Gastroesophageal sphincter (tissue), 4 donors: Measurements from ENCODE around the gene C5orf46. TPM values are rescaled to one million over a fixed set of nuclear protein-coding genes. Genes with fewer than 3 reads are reported as not detected.
"Not testable (repeated sequence)": the region's sequence is repeated elsewhere in the genome, so short reads cannot be mapped to it uniquely, and the experiment has no call there.

Experiments
- ATAC-seq: fragments of 150-250 bp; one replicate; pipeline ENCODE4 v1.9.1; 2016; ENCODE audit warnings: mild to moderate bottlenecking, moderate library complexity
- H3K27ac ChIP-seq, 4 donors: fragments of 200-600 bp; sonication (generic) in 3 of 4; 1 replicate in 3 of 4; 2 replicates in 1 of 4; pipeline ENCODE4 v1.5.1; 2016 to 2019
- H3K27me3 ChIP-seq: fragments of 200-600 bp; sonication (generic); one replicate; pipeline ENCODE4 v1.5.1; 2019
- H3K36me3 ChIP-seq, 2 donors: fragments of 200-600 bp; sonication (generic); one replicate each; pipeline ENCODE4 v1.5.1; 2019; ENCODE audit warnings: control low read depth in 1 of 2
- H3K4me1 ChIP-seq, 3 donors: fragments of 200-600 bp; sonication (generic); 1 replicate in 2 of 3; 2 replicates in 1 of 3; pipeline ENCODE4 v1.5.1; 2016 to 2019; ENCODE audit warnings: control low read depth in 2 of 3
- H3K4me3 ChIP-seq, 2 donors: fragments of 200-600 bp; sonication (generic); one replicate each; pipeline ENCODE4 v1.5.1; 2019; ENCODE audit warnings: mild to moderate bottlenecking in 1 of 2, moderate library complexity in 1 of 2
- H3K9me3 ChIP-seq, 3 donors: fragments of 200-600 bp; sonication (generic); one replicate each; pipeline ENCODE4 v1.5.1; 2017 to 2019; ENCODE audit warnings: control low read depth in 2 of 3
- CTCF ChIP-seq, 4 experiments: fragments of 200-600 bp in 2 of 4; fragments of 450-650 bp in 2 of 4; sonication (generic) in 1 of 4; IDR thresholded peaks; one replicate each; pipeline ENCODE4 v1.5.1; 2017 to 2019; ENCODE audit warnings: antibody characterized with exemption in 4 of 4, mild to moderate bottlenecking in 2 of 4, moderate library complexity in 2 of 4
- EP300 ChIP-seq: sonication (generic); formaldehyde crosslinking; IDR thresholded peaks from one replicate; pipeline ENCODE4 v1.6.1; 2017; ENCODE audit warnings: antibody characterized with exemption, mild to moderate bottlenecking
- POLR2A ChIP-seq, 2 donors: fragments of 450-650 bp; IDR thresholded peaks; one replicate each; pipeline ENCODE4 v1.6.1; 2017; ENCODE audit warnings: antibody characterized with exemption in 2 of 2, mild to moderate bottlenecking in 2 of 2, moderate library complexity in 1 of 2
- POLR2AphosphoS5 ChIP-seq: sonication (generic); formaldehyde crosslinking; IDR thresholded peaks from one replicate; pipeline ENCODE4 v1.6.1; 2017; ENCODE audit warnings: antibody characterized with exemption
- WGBS, 2 donors: methylation state at CpG; one replicate each; pipeline ENCODE4 v1.1.5; 2018; ENCODE audit warnings: low coverage in 1 of 2; 5-methylcytosine and 5-hydroxymethylcytosine counted together
- total RNA-seq, 4 donors: library from RNA; depleted of rRNA; stranded (reverse); fragments of >200 nt; gene quantifications; one replicate each; pipeline ENCODE4 v1.1.0, GENCODE V29; 2016

The C5orf46 gene
- not detected for total RNA-seq

DNA sequence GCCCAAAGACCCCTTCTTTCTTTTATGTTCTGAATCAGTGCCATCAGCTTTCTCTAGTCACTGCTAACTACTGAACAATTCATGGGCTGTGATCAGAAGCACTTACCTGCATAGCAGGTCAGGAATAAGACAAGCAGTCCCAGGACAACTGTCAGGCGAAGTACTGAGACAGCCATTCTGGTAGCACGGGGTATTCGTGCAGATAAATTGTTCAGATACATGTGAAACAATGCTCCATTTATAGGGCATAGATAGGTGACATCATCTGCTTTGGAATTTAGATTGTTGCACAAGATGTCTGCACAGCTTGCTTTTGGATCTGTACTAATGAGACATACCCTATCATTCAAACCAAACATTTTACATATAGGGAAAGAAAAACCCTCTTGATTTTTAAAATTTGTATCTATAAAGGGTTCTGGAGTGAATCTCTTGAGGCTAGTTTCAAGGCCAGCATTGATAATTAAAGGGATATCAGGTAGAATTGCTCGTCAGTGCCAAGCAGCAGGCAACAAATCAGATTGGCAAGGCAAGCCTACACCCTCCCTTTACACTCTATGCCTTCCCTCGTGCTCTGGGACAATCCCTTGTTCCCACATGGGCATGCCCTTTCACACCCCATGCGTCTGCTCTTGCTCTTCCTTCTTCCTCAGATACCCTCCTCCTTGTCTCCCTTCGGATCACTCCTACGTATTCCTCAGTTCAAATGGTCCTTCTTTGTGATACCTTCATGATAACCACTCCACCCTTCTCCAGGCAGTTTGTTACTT lies at the start of gene C5orf46:
Gene C5orf46 (minus strand): TSS at position 213 of the 770 bp plus-strand sequence. CDS start 37 bp downstream, at position 176.
- TF ChIP-seq POLR2A (IDR thresholded peaks at IDR 0.05) (no peak), EP300 (no peak), POLR2AphosphoS5 (no peak), CTCF (IDR thresholded peaks at IDR 0.05) (no peak)
- 74 to 77% methylated on average over 4 to 7 of the region's 8 CpGs for WGBS, 2 donors
- H3K9me3 ChIP-seq, result no peaks in the 10 kb centered on the region
- no peak within 1 kb of the TSS for H3K4me3 ChIP-seq
- no peaks in the 10 kb centered on the region for H3K36me3 ChIP-seq
- ATAC-seq, result no peak
- no peak within 1 kb of the TSS for H3K27ac ChIP-seq
- no peaks in the 10 kb centered on the region for H3K4me1 ChIP-seq
- no peaks in the 10 kb centered on the region for H3K27me3 ChIP-seq

DNA sequence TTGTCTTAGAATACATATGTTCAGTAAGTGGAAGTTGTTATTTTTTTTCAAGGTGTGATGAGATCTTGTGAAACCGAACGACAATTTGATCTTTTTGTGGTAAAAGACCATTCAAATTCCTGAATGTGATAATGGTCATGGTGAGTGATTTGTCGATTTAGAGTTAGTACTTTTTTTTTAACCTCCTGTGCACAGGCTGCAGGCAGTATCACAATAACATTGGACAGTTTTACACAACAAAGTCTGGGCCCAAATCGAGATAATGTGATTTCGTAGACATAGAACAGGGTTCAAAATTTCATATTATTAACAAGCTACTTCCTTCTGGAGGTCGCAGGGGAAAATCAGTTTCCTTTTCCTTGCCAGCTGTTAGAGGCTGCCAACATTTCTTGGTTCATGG lies 48.6 kb upstream of the C5orf46 start:
- no peak overlapping the region for H3K27ac ChIP-seq
- H3K27me3 ChIP-seq, result no peaks in the 10 kb centered on the region
- no peaks in the 10 kb centered on the region for H3K9me3 ChIP-seq
- H3K4me3 ChIP-seq, result no peak overlapping the region
- ATAC-seq, result no peak
- no peaks in the 10 kb centered on the region for H3K36me3 ChIP-seq
- WGBS, 2 donors, result 48 to 49% methylated on average over 6 of the region's 6 CpGs
- no peaks in the 10 kb centered on the region for H3K4me1 ChIP-seq
- TF ChIP-seq POLR2A (IDR thresholded peaks at IDR 0.05) (no peak), CTCF (IDR thresholded peaks at IDR 0.05) (no peak), EP300 (no peak), POLR2AphosphoS5 (no peak)

DNA sequence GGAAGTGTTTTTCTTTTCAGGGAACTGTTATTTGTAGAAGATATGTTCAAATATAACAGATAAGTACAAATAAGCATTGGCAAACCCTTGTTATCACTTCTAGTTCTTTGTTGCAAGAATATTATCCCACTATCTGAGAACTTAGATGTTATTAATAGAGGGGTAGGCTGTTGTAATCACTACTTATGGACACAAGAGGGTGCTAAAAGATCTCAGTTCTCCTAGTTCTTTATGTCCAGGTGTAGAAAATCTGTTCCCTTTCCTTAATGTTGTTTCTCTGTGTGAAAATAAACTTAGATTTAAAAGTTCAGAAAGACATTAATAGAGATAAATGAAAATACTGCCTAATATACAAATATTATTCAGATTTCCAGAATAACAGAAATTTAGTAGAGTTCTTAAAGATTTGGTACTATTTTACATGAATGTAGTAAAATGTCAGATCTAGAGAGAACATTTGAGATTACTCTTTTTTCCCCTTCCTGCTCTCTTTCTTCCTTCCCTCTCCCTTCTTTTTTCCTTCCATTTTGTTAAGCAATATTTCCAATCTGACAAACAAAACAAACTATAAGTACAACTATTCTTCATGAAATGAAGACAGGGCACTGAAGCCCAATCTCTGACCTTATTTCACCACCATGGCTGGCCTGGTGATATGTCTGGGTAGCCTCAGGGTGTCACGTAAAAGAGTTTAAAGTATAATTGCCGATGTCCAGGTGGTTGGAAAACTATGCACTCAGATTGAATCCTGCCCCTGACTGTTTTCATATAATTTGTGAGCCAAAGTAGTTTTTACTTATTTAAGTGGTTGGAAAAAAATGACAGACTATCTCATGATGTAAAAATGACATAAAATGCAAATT lies 43.6 kb upstream of the C5orf46 start:
- WGBS, 2 donors, result 30 to 46% methylated on average over 2 of the region's 2 CpGs
- Histone ChIP-seq H3K9me3 (no peaks in the 10 kb centered on the region), H3K4me1 (no peaks in the 10 kb centered on the region), H3K27me3 (no peaks in the 10 kb centered on the region), H3K4me3 (no peak overlapping the region), H3K36me3 (no peaks in the 10 kb centered on the region), H3K27ac (no peak overlapping the region)
- TF ChIP-seq POLR2AphosphoS5 (no peak), CTCF (IDR thresholded peaks at IDR 0.05) (peak; percentile 24 to 60 (median 38))
- no peak for ATAC-seq

DNA sequence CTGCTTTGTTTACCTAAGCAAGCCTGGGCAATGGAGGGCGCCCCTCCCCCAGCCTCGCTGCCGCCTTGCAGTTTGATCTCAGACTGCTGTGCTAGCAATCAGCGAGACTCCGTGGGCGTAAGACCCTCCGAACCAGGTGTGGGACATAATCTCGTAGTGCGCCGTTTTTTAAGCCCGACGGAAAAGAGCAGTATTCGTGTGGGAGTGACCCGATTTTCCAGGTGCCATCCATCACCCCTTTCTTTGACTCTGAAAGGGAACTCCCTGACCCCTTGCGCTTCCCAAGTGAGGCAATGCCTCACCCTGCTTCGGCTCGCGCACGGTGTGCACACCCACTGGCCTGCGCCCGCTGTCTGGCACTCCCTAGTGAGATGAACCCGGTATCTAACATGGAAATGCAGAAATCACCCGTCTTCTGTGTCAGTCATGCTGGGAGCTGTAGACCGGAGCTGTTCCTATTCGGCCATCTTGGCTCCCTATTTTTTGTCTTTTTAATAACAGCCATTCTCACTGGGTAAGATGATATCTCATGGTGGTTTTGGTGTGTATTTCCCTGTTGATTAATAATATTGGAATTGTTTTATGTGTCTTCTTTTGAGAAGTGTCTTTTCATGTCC lies 40.4 kb upstream of the C5orf46 start:
- H3K27ac ChIP-seq, H3K4me3 ChIP-seq, ATAC-seq, H3K9me3 ChIP-seq, H3K36me3 ChIP-seq, H3K4me1 ChIP-seq, H3K27me3 ChIP-seq: not testable (repeated sequence)
- 92 to 94% methylated on average over 8 to 9 of the region's 25 CpGs for WGBS, 2 donors

- no peaks in the 10 kb centered on the region for H3K4me1 ChIP-seq
- H3K9me3 ChIP-seq, result no peaks in the 10 kb centered on the region
- no CpG with 5 or more reads among the region's 4 CpGs for WGBS, 2 donors
- no peak overlapping the region for H3K27ac ChIP-seq
- ATAC-seq, result no peak
- H3K4me3 ChIP-seq, result no peak overlapping the region
- H3K27me3 ChIP-seq, result no peaks in the 10 kb centered on the region
- TF ChIP-seq POLR2A (IDR thresholded peaks at IDR 0.05), result no peak
- TF ChIP-seq EP300, result no peak
- no peak for TF ChIP-seq CTCF (IDR thresholded peaks at IDR 0.05)
- no peak for TF ChIP-seq POLR2AphosphoS5
- no peaks in the 10 kb centered on the region for H3K36me3 ChIP-seq
Observed at GRCh38 chr5:147939431-147940114, 33.2 kb upstream of the C5orf46 start.
